HL-60 (cell line): ENCODE results near the gene GAMT.

Experiments
- DNase-seq, 2 experiments: peaks; one replicate each; pipeline ENCODE4 v3.0.0-alpha.2; 2010 to 2020; ENCODE audit warnings: low read depth in 1 of 2, low spot score in 1 of 2
- H3K27ac ChIP-seq: fragments of 250-450 bp; sonication (Bioruptor Pico); replicated peaks from 2 replicates; pipeline ENCODE4 v1.5.1; 2020; ENCODE audit warnings: mild to moderate bottlenecking, moderate library complexity
- H3K27me3 ChIP-seq: fragments of 250-450 bp; sonication (Bioruptor Pico); 2 replicates; pipeline ENCODE4 v1.5.1; 2021; ENCODE audit warnings: mild to moderate bottlenecking, moderate library complexity; ENCODE audit not compliant: insufficient read depth, poor library complexity, severe bottlenecking
- H3K4me3 ChIP-seq: replicated peaks from 2 replicates; pipeline ENCODE4 v1.5.1; 2011; ENCODE audit warnings: mild to moderate bottlenecking, control low read depth, low read length; ENCODE audit not compliant: insufficient read depth
- CTCF ChIP-seq: IDR thresholded peaks from one replicate; pipeline ENCODE4 v1.5.1; 2011; ENCODE audit warnings: low read length, control low read depth, inconsistent platforms; ENCODE audit not compliant: insufficient read depth
- GABPA ChIP-seq: IDR thresholded peaks from 2 replicates; pipeline ENCODE4 v1.6.1; 2012; ENCODE audit warnings: low read depth
- POLR2AphosphoS5 ChIP-seq: IDR thresholded peaks from 2 replicates; pipeline ENCODE4 v1.6.1; 2012; ENCODE audit warnings: low read depth
- REST ChIP-seq: IDR thresholded peaks from 2 replicates; pipeline ENCODE4 v1.6.1; 2012; ENCODE audit warnings: low read depth; ENCODE audit not compliant: insufficient replicate concordance
- SPI1 ChIP-seq: IDR thresholded peaks from 2 replicates; pipeline ENCODE4 v1.6.1; 2012; ENCODE audit warnings: low read depth, mild to moderate bottlenecking, borderline replicate concordance

Gene GAMT

GRCh38 chr19:1360126-1360817, 41.1 kb downstream of the GAMT start:
- TF ChIP-seq REST, result no peak
- no peak for TF ChIP-seq SPI1
- TF ChIP-seq GABPA, result no peak
- TF ChIP-seq CTCF, result no peak
- no peak for TF ChIP-seq POLR2AphosphoS5
- H3K27ac ChIP-seq, result peak overlapping the region; percentile 64
- no peak for DNase-seq
- no peaks in the 10 kb centered on the region for H3K27me3 ChIP-seq
- no peak overlapping the region; the same call in 1 of the 2 replicates for H3K4me3 ChIP-seq

- Histone ChIP-seq H3K4me3 (no peak overlapping the region), H3K27ac (no peak overlapping the region), H3K27me3 (no peaks in the 10 kb centered on the region)
- TF ChIP-seq POLR2AphosphoS5 (no peak), GABPA (no peak), REST (no peak), CTCF (no peak), SPI1 (no peak)
- DNase-seq, result no peak
These were observed 43.7 kb downstream of the GAMT start for GRCh38 chr19:1357531-1358109.

- Histone ChIP-seq H3K27ac (no peak overlapping the region), H3K4me3 (no peak overlapping the region), H3K27me3 (no peaks in the 10 kb centered on the region)
- TF ChIP-seq SPI1, result no peak
- TF ChIP-seq REST, result no peak
- TF ChIP-seq CTCF, result no peak
- no peak for TF ChIP-seq GABPA
- TF ChIP-seq POLR2AphosphoS5, result no peak
- no peak for DNase-seq
These were observed 44.9 kb downstream of the GAMT start for GRCh38 chr19:1356508-1356865.
